IPS-15b (cell line): ENCODE data around the gene CARMIL3.
A peak's percentile ranks its signal among the peaks of the same experiment; 100 is the strongest.
"Not testable (repeated sequence)": the region's sequence is repeated elsewhere in the genome, so short reads cannot be mapped to it uniquely, and the experiment has no call there.

Experiments used
- H3K27me3 ChIP-seq: one replicate; pipeline ENCODE4 v1.6.1; 2013; ENCODE audit warnings: low read length; ENCODE audit not compliant: control insufficient read depth, insufficient read depth
- H3K36me3 ChIP-seq: one replicate; pipeline ENCODE4 v1.6.1; 2013; ENCODE audit warnings: low read length; ENCODE audit not compliant: control insufficient read depth, insufficient read depth
- H3K4me1 ChIP-seq: one replicate; pipeline ENCODE4 v1.6.1; 2013; ENCODE audit warnings: mild to moderate bottlenecking, low read length; ENCODE audit not compliant: control insufficient read depth, insufficient read depth
- H3K4me3 ChIP-seq: one replicate; pipeline ENCODE4 v1.5.1; 2013; ENCODE audit warnings: low read depth, low read length
- H3K9ac ChIP-seq: one replicate; pipeline ENCODE4 v1.6.1; 2013; ENCODE audit warnings: low read depth, mild to moderate bottlenecking, low read length
- H3K9me3 ChIP-seq: one replicate; pipeline ENCODE4 v1.6.1; 2013; ENCODE audit warnings: mild to moderate bottlenecking, low read length; ENCODE audit not compliant: control insufficient read depth, insufficient read depth

CARMIL3 gene

DNA sequence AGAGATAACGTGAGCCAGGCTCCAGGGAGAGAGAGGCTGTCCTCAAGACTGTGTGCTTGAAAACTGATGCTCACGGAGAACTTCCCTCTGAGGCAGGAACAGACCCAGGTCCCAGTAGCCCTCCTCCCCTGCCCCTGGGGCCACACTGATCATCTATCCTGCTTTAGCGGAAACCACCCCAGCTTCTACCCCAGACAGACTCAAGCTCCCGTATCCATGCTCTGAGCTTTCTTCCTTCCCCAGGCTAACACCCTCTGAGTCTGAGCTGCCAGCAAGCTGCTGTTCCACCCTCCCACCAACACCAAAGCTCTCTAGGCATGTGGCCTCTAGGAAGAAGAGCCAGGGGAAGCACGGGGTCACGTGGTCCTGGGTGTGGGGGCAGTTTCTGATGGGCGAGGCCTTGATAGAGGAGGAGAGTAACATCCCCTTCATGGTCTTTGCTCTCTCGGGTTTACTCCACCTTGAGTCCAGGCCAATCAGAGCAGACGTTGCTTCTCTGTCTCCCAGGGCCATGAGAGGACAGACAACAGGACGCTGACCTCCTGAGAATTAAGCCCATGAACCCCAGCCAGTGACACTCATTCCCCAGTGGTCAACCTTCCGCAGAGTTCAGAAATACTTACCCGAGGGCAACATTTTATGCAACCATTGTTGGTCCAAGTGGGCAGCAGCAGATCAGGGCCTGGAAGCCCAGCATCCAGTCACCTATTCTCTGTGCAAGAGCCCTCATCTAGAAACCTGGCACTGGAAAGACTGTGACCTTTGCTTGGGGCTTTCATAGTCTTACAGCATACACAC, 43.7 kb downstream of the CARMIL3 start:
- Histone ChIP-seq H3K4me3 (peak overlapping the region; percentile 94), H3K27me3 (peaks cover 6% of the 10 kb centered on the region), H3K36me3 (peaks cover 27% of the 10 kb centered on the region), H3K4me1 (peaks cover 8% of the 10 kb centered on the region), H3K9ac (peak overlapping the region; percentile 95), H3K9me3 (no peaks in the 10 kb centered on the region)

DNA sequence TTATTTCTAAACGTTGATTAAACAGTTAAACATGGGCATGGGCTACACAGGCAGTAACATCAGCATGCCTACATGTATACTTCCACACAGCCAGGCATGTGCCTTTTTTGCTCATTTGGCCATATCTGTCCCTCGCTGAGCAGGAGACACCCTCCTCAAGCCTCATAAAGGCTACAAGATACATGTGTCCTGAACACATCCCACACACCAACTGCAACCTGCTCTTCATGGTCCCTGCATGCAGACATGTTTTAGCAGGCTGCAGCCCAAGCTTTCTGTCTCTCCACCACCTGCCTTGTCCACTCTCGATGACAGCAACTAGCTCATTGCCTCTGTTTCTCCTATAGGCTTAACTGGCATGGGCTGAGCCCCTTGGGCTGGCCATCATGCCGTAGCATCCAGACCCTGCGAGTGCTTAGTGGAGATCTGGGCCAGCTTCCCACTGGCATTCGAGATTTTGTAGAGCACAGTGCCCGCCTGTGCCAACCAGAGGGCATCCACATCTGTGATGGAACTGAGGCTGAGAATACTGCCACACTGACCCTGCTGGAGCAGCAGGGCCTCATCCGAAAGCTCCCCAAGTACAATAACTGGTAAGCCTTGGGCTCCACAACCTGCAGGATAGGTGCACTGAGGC, 44.9 kb downstream of the CARMIL3 start:
- Histone ChIP-seq H3K4me3 (no peak overlapping the region), H3K4me1 (peaks cover 8% of the 10 kb centered on the region), H3K27me3 (peaks cover 6% of the 10 kb centered on the region), H3K36me3 (peaks cover 36% of the 10 kb centered on the region), H3K9me3 (no peaks in the 10 kb centered on the region), H3K9ac (no peak overlapping the region)

DNA sequence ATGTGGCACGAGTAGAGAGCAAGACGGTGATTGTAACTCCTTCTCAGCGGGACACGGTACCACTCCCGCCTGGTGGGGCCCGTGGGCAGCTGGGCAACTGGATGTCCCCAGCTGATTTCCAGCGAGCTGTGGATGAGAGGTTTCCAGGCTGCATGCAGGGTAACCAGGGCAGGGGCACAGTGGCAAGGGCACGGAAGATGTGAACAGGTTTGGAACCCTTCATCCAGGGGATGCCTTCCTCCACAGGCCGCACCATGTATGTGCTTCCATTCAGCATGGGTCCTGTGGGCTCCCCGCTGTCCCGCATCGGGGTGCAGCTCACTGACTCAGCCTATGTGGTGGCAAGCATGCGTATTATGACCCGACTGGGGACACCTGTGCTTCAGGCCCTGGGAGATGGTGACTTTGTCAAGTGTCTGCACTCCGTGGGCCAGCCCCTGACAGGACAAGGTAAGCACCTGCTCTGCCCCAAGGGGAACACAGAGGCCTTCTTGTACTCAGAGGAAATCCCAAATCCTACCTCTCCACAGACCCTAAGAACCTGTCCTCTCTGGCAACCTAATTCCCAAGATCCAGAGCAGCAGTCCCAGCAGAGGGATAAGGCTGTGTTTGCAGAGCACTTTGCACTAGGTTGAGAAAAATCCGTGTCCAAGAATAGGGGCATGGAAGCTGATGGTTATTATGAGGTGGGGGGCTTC, 46.6 kb downstream of the CARMIL3 start:
- H3K36me3 ChIP-seq, result peaks cover 45% of the 10 kb centered on the region
- H3K9ac ChIP-seq, result no peak overlapping the region
- H3K27me3 ChIP-seq, result no peaks in the 10 kb centered on the region
- H3K9me3 ChIP-seq, result no peaks in the 10 kb centered on the region
- no peak overlapping the region for H3K4me3 ChIP-seq
- peaks cover 8% of the 10 kb centered on the region for H3K4me1 ChIP-seq

DNA sequence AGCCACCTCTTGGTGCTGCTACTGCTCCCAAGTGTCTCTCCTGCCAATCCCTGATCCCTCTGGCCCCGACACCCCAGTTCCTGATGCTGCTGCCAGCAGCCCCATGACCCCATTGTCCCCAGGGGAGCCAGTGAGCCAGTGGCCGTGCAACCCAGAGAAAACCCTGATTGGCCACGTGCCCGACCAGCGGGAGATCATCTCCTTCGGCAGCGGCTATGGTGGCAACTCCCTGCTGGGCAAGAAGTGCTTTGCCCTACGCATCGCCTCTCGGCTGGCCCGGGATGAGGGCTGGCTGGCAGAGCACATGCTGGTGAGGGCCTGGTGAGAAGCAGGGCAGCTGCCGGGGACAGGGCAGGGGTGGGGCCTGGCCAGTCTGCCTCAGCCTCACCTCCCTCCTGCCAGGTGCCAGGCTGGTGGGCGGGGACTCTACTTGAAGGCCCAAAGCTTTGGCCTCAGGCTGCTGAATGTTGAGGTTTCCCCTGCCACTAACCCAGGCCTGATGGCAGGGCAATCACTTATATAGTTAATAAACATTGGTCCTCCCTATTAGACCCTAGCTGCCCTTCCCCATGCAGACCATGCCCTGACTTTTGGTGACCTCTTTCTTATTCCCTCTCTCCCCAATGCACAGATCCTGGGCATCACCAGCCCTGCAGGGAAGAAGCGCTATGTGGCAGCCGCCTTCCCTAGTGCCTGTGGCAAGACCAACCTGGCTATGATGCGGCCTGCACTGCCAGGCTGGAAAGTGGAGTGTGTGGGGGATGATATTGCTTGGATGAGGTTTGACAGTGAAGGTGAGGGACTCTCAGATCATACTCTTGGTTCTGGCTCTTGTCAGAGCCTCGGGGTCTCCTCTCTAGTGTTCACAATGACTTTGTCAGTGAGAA, 47.4 kb downstream of the CARMIL3 start:
- H3K27me3 ChIP-seq, result no peaks in the 10 kb centered on the region
- no peak overlapping the region for H3K4me3 ChIP-seq
- H3K9ac ChIP-seq, result no peak overlapping the region
- H3K4me1 ChIP-seq, result peaks cover 8% of the 10 kb centered on the region
- H3K9me3 ChIP-seq, result no peaks in the 10 kb centered on the region
- H3K36me3 ChIP-seq, result peaks cover 52% of the 10 kb centered on the region

DNA sequence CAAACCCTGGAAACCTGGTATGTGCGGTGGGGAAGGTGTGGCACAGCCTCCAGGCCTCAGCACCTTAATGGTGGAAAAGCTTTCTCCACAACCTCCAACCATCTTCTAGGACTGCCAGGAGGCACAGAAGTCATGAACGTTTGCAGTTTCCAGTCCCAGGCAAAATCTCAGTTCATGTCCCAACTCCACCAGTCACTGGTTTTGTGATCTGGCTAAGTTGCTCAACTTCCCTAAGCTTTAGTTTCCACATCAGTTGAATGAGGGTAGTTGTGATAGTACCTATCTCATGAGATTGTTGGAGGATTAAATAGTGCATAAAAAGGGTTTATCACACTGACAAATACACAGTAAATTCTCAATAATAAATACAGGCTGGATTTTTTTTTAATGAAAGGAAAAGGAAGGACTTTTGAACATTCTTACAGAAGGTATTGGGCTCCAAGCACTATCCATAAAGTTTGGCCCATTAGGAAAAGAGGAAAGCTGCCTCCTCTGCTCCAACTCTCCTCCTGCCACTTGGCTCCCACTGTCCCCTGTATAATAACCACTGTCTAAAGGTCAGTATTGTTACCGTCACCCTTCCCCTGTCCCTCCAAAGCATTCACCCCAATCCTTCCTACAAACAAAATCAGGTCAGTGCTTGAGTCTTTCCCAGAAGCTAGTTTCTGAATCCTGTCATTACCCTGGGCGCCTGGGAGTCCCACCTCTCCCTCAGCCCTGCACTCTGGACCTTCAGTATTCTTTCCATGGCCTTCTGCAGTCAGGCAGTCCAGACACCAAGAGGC, 48.6 kb downstream of the CARMIL3 start:
- H3K27me3 ChIP-seq, result no peaks in the 10 kb centered on the region
- H3K4me3 ChIP-seq, result no peak overlapping the region
- H3K4me1 ChIP-seq, result peaks cover 4% of the 10 kb centered on the region
- no peak overlapping the region for H3K9ac ChIP-seq
- H3K9me3 ChIP-seq, result no peaks in the 10 kb centered on the region
- peaks cover 55% of the 10 kb centered on the region for H3K36me3 ChIP-seq

DNA sequence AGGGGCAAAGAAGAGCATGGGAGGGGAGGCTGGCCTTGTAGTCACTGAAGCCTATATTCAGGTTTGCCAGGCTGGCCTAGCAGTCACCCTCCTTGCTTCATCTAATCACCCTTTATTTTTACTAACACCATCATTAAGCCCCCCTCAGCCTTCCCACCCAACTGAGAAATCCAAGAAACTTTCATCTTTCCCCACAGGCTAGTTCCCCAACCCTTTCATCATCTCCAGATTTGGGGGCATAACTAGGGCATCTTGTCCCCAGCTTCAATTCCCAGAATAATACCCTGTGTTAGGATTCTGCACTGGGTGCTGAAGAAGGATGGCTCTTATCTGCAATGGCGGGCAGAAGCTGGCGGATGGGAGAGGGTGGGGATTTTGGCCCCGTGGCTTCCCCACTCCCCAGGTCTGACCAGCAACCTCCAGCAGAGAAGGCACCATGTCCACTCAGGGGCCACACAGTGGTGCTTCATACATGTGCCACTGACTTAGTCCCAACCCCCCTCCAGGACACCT, 49.2 kb downstream of the CARMIL3 start:
- H3K36me3 ChIP-seq, result peaks cover 55% of the 10 kb centered on the region

DNA sequence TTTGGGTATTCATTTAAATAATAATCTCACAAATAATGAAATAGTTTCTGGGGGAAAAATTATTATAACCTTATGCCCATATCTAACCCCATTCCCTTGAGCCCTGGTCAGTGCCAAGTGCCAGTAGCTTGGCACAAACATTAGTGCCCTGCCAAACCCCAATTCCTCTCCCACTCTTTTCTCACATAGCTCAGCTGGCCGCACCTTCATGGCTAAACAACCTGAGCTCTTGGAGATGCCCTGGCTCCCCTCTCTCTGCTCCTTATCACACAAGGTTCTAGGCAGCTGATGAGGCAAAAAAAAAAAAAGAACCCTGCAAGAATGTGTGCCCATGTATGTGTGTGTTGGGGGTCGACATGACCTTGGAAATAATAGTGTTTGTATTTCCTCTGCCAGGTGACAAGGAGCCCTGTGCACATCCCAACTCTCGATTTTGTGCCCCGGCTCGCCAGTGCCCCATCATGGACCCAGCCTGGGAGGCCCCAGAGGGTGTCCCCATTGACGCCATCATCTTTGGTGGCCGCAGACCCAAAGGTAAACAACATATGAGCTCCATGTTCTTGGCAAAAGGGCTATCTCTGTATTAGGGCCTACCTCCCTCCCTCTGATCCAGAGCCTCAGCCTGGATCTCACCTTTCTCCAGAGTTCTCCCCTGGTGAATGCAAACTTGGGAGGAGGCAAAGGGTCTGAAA, 50.7 kb downstream of the CARMIL3 start:
- H3K9ac ChIP-seq, result no peak overlapping the region
- no peaks in the 10 kb centered on the region for H3K4me1 ChIP-seq
- no peaks in the 10 kb centered on the region for H3K27me3 ChIP-seq
- H3K36me3 ChIP-seq, result peaks cover 49% of the 10 kb centered on the region
- H3K4me3 ChIP-seq, result no peak overlapping the region
- H3K9me3 ChIP-seq, result no peaks in the 10 kb centered on the region

More for the DNA sequence above, 49.2 kb downstream of the CARMIL3 start:
- Histone ChIP-seq H3K4me1 (no peaks in the 10 kb centered on the region), H3K9ac (no peak overlapping the region), H3K4me3 (no peak overlapping the region), H3K27me3 (no peaks in the 10 kb centered on the region), H3K9me3 (no peaks in the 10 kb centered on the region)

DNA sequence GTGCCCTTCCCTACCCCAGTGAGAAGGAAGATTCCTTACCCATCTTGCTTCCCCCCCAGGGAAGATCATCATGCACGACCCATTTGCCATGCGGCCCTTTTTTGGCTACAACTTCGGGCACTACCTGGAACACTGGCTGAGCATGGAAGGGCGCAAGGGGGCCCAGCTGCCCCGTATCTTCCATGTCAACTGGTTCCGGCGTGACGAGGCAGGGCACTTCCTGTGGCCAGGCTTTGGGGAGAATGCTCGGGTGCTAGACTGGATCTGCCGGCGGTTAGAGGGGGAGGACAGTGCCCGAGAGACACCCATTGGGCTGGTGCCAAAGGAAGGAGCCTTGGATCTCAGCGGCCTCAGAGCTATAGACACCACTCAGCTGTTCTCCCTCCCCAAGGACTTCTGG, 51.6 kb downstream of the CARMIL3 start:
- Histone ChIP-seq H3K4me1 (no peaks in the 10 kb centered on the region), H3K36me3 (peaks cover 43% of the 10 kb centered on the region), H3K9ac (no peak overlapping the region), H3K4me3 (no peak overlapping the region), H3K27me3 (no peaks in the 10 kb centered on the region), H3K9me3 (no peaks in the 10 kb centered on the region)

DNA sequence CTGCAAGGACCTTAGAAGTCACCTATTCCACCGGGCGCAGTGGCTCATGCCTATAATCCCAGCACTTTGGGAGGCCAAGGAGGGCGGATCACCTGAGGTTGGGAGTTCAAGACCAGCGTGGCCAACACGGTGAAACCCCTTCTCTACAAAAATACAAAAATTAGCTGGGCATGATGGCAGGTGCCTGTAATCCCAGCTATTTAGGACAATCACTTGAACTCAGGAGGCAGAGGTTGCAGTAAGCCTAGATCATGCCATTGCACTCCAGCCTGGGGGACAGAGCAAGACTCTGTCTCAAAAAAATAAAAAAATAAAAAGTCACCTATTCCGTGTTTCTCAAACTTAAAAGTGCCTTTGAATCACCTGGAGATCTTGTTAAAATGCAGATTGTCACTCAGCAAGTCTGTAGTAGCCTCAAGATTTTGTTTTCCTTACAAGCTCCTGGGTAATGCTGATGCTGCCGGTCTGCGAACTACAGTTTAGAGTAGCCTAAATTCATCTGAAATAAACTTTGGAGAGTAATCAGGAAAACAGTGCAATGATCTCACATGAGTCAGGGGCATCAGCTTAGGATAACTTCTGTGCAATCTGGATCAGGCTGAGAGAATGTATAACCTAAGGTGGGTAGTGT, 53.9 kb downstream of the CARMIL3 start:
- not testable (repeated sequence) for H3K4me1 ChIP-seq, H3K9me3 ChIP-seq, H3K27me3 ChIP-seq, H3K4me3 ChIP-seq, H3K9ac ChIP-seq
- H3K36me3 ChIP-seq, result peaks cover 27% of the 10 kb centered on the region

DNA sequence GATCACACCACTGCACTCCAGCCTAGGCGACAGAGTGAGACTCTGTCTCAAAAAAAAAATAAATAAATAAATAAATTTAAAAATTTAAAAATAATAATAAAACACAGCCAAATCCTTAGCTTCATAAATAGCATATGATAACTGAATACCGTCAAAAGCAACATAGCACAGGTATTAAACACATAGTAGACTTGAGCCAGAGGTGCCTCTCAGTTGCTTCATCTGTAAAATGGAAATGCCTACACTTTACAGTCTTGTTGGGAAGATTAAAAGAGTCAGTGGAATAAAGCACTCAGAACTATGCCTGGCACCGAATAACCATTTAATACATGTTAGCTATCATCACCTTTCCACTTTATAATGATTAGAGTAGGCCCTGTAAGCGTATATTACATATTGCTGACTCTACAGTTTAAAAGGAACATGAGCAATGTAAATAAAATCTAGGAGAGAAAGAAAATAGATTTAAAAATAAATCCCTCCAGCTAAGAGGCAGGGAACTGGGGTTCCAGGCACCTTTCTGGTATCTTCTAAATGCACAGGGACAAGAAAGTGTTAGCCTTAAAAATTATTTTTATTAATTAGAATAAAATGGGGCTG, 55.0 kb downstream of the CARMIL3 start:
- no peaks in the 10 kb centered on the region for H3K9me3 ChIP-seq
- no peaks in the 10 kb centered on the region for H3K27me3 ChIP-seq
- peaks cover 19% of the 10 kb centered on the region for H3K36me3 ChIP-seq
- no peak overlapping the region for H3K9ac ChIP-seq
- no peaks in the 10 kb centered on the region for H3K4me1 ChIP-seq
- H3K4me3 ChIP-seq, result no peak overlapping the region
